ENCODE data around the gene MOB1A. TPM values are rescaled to one million over a fixed set of nuclear protein-coding genes. Genes with fewer than 3 reads are reported as not detected.
A peak's percentile ranks its signal among the peaks of the same experiment; 100 is the strongest.

MOB1A gene
- total and polyA plus RNA-seq, 2 of the 13 experiments (the other 11 are each of a cell fraction or from before 2014, with no cell fraction given), result 48.2 to 139 TPM

DNA sequence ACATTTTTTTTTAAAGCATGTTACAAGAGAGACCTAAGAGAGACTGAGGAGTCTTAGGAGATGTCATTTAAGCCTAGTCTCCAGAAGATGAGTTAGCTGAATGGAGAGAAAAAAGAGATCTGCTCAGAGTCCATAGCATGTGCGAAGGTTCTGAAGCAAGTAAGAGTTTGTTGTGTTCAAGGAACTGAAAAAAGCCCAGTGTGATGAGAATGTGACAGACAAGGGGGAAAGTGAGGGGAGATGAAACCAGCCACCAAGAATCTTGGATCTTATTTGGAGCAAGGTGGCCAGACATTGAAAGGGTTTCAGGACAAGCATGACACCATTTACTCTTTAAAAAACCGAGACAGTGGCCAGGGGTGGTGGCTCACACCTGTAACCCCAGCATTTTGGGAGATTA, 5.2 kb upstream of the MOB1A start:
- peaks cover 26% of the 10 kb centered on the region for H3K4me1 ChIP-seq (ENCODE audit: insufficient read depth, low read length)
- 33% methylated on average over 2 of the region's 2 CpGs for WGBS (ENCODE audit: low lambda C conversion rate)
- H2AFZ ChIP-seq (ENCODE audit: low read length), result peak overlapping the region; percentile 21
- no peaks in the 10 kb centered on the region for H3K27me3 ChIP-seq (ENCODE audit: control insufficient read depth in 1 of 2, insufficient read depth in 2 of 2, low read length in 2 of 2)
- no TSS peak for BruUV-seq (replicated peaks)
- no peaks in the 10 kb centered on the region for H4K20me1 ChIP-seq (ENCODE audit: insufficient read depth, low read length)
- ChIA-PET POLR2A (interaction anchor here (1.3 kb wide), 1 partner anchor 15 kb away, joined by 3 read pairs; no protein-coding TSS in a partner anchor), CTCF (ENCODE audit: low intra/inter-chr PET ratio, low total read pairs) (no interaction called here)
- H3K9me3 ChIP-seq (ENCODE audit: low read length), result no peaks in the 10 kb centered on the region
- no peaks in the 10 kb centered on the region for H3K79me2 ChIP-seq (ENCODE audit: insufficient read depth, low read length)
- in situ Hi-C loops (cut with HindIII; ENCODE audit: extremely low pct_ligation_motif_present, low pct_unique_long_range_greater_than_20kb), result no loop called here
- TF ChIP-seq ZNF780A (CRISPR knock-in tag; IDR thresholded peaks at IDR 0.05) (no peak), PHF20 (CRISPR knock-in tag; IDR thresholded peaks at IDR 0.05) (no peak), FOXA3 (CRISPR knock-in tag; IDR thresholded peaks at IDR 0.05) (no peak), ZFP37 (CRISPR knock-in tag; IDR thresholded peaks at IDR 0.05; ENCODE audit: borderline replicate concordance) (no peak), GTF2F1 (IDR thresholded peaks at IDR 0.05; ENCODE audit: low read length) (no peak), ZNF543 (CRISPR knock-in tag; IDR thresholded peaks at IDR 0.05) (no peak), GATA4 (IDR thresholded peaks at IDR 0.05; ENCODE audit: borderline replicate concordance, low read depth) (no peak), MIXL1 (CRISPR knock-in tag; IDR thresholded peaks at IDR 0.05) (no peak)
- TF ChIP-seq, protein P1, sequence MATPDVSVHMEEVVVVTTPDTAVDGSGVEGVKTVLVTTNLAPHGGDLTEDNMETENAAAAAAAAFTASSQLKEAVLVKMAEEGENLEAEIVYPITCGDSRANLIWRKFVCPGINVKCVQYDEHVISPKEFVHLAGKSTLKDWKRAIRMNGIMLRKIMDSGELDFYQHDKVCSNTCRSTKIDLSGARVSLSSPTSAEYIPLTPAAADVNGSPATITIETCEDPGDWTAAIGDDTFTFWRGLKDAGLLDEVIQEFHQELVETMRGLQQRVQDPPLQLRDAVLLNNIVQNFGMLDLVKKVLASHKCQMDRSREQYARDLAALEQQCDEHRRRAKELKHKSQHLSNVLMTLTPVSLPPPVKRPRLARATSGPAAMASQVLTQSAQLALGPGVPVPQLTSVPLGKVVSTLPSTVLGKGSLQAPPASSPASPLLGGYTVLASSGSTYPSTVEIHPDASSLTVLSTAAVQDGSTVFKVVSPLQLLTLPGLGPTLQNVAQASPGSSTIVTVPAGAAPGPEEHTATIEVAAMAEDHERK (CRISPR knock-in tag; IDR thresholded peaks at IDR 0.05; ENCODE audit: low read depth), result no peak
- TF ChIP-seq, protein P2, sequence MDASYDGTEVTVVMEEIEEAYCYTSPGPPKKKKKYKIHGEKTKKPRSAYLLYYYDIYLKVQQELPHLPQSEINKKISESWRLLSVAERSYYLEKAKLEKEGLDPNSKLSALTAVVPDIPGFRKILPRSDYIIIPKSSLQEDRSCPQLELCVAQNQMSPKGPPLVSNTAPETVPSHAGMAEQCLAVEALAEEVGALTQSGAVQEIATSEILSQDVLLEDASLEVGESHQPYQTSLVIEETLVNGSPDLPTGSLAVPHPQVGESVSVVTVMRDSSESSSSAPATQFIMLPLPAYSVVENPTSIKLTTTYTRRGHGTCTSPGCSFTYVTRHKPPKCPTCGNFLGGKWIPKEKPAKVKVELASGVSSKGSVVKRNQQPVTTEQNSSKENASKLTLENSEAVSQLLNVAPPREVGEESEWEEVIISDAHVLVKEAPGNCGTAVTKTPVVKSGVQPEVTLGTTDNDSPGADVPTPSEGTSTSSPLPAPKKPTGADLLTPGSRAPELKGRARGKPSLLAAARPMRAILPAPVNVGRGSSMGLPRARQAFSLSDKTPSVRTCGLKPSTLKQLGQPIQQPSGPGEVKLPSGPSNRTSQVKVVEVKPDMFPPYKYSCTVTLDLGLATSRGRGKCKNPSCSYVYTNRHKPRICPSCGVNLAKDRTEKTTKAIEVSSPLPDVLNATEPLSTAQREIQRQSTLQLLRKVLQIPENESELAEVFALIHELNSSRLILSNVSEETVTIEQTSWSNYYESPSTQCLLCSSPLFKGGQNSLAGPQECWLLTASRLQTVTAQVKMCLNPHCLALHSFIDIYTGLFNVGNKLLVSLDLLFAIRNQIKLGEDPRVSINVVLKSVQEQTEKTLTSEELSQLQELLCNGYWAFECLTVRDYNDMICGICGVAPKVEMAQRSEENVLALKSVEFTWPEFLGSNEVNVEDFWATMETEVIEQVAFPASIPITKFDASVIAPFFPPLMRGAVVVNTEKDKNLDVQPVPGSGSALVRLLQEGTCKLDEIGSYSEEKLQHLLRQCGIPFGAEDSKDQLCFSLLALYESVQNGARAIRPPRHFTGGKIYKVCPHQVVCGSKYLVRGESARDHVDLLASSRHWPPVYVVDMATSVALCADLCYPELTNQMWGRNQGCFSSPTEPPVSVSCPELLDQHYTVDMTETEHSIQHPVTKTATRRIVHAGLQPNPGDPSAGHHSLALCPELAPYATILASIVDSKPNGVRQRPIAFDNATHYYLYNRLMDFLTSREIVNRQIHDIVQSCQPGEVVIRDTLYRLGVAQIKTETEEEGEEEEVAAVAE (CRISPR knock-in tag; IDR thresholded peaks at IDR 0.05; ENCODE audit: borderline replicate concordance), result no peak
- no peak overlapping the region for H3K9ac ChIP-seq (ENCODE audit: insufficient read depth, low read depth, low read length)
- no peak overlapping the region for H3K4me3 ChIP-seq (replicated peaks in 1 of 3; ENCODE audit: insufficient read depth in 1 of 3, low read depth in 2 of 3, low read length in 3 of 3)
- ATAC-seq (no peak), DNase-seq (ENCODE audit: low spot score) (no peak), FAIRE-seq (no peak)
- H3K4me2 ChIP-seq (ENCODE audit: low read depth, low read length), result no peak overlapping the region
- intact Hi-C loops (cut with micrococcal nuclease; ENCODE audit: unreplicated experiment), result no loop called here
- H3K36me3 ChIP-seq (replicated peaks in 1 of 2; ENCODE audit: control insufficient read depth in 1 of 2, insufficient read depth in 2 of 2, low read length in 2 of 2), result no peaks in the 10 kb centered on the region
- no peak overlapping the region for H3K27ac ChIP-seq (ENCODE audit: extremely low read length, insufficient read depth, low read length)
